Peyer's patch (tissue), 4 donors: ENCODE measurements around the gene EPS8L3. TPM values are rescaled to one million over a fixed set of nuclear protein-coding genes. Genes with fewer than 3 reads are reported as not detected.

ENCODE experiments used
- DNase-seq, 3 donors: peaks; one replicate each; pipeline ENCODE4 v3.0.0-alpha.2; 2017 to 2019
- H3K27ac ChIP-seq, 4 donors: fragments of 200-600 bp; sonication (generic); one replicate each; pipeline ENCODE4 v1.5.1; 2016 to 2019
- H3K27me3 ChIP-seq, 2 donors: fragments of 200-600 bp; sonication (generic); one replicate each; pipeline ENCODE4 v1.5.1; 2019
- H3K36me3 ChIP-seq, 3 donors: fragments of 200-600 bp; sonication (generic); one replicate each; pipeline ENCODE4 v1.5.1; 2016 to 2019
- H3K4me1 ChIP-seq, 4 donors: fragments of 200-600 bp; sonication (generic); one replicate each; pipeline ENCODE4 v1.5.1; 2016 to 2019
- H3K4me3 ChIP-seq, 4 donors: fragments of 200-600 bp; sonication (generic); 1 replicate in 3 of 4; 2 replicates in 1 of 4; pipeline ENCODE4 v1.5.1; 2016 to 2019; ENCODE audit warnings: mild to moderate bottlenecking in 1 of 4
- H3K9me3 ChIP-seq, 4 donors: fragments of 200-600 bp; sonication (generic); one replicate each; pipeline ENCODE4 v1.5.1; 2016 to 2019; ENCODE audit warnings: mild to moderate bottlenecking in 1 of 4
- CTCF ChIP-seq, 6 experiments: fragments of 450-650 bp in 4 of 6; fragments of 200-600 bp in 2 of 6; sonication (generic) in 1 of 6; IDR thresholded peaks; one replicate each; pipeline ENCODE4 v1.5.1; 2017 to 2019; ENCODE audit warnings: antibody characterized with exemption in 6 of 6, mild to moderate bottlenecking in 3 of 6, moderate library complexity in 1 of 6
- POLR2A ChIP-seq, 2 donors: fragments of 450-650 bp; IDR thresholded peaks; one replicate each; pipeline ENCODE4 v1.5.1; 2017; ENCODE audit warnings: antibody characterized with exemption in 2 of 2, mild to moderate bottlenecking in 2 of 2, moderate library complexity in 2 of 2
- total RNA-seq, 4 donors: library from RNA; depleted of rRNA; stranded (reverse); fragments of >200 nt; gene quantifications; one replicate each; pipeline ENCODE4 v1.1.0, GENCODE V29; 2016

Gene EPS8L3
- total RNA-seq, 4 donors from 2014 or later: 263 to 745 (median 649) TPM

DNA sequence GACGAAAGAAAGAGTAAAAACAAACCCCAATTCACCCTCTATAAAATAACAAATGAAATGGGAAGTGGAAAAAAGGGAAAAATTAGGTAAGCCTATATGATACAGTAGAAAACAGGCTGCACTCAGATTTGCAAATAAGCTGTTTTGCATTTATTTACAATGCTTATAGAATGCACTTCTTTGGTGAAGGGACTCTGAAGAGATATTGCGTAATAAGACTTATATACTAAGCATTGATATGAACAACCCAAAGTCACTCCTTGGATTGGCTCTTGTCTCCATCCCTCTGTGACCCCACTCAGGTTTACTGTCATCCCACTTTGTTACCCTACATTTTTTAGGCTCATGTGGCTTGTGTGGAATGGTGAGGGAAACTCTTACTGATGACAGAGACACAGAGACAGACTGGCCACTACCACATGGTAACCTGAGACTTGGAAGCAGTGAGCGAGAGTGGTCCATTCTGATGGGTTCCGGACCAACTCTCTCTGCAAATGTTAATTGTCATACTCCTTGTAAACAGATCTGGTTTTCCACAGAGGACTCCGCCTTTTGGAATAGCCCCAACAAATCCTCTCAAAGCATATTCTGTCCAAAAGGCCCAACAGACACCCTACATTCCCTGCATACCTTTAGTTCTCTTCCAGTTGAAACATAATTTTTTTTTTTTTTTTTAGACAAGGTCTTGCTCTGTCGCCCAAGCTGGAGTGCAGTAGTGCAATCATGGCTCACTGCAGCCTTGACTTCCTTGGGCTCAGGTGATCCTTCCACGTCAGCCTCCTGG lies 40.6 kb downstream of the EPS8L3 start:
- no peak for DNase-seq
- H3K9me3 ChIP-seq: no peaks in the 10 kb centered on the region
- no peak overlapping the region for H3K4me3 ChIP-seq
- H3K36me3 ChIP-seq: no peaks in the 10 kb centered on the region
- TF ChIP-seq CTCF (IDR thresholded peaks at IDR 0.05) (no peak), POLR2A (IDR thresholded peaks at IDR 0.05) (no peak)
- H3K27me3 ChIP-seq: no peaks in the 10 kb centered on the region
- H3K4me1 ChIP-seq: no peaks in the 10 kb centered on the region
- H3K27ac ChIP-seq: no peak overlapping the region

DNA sequence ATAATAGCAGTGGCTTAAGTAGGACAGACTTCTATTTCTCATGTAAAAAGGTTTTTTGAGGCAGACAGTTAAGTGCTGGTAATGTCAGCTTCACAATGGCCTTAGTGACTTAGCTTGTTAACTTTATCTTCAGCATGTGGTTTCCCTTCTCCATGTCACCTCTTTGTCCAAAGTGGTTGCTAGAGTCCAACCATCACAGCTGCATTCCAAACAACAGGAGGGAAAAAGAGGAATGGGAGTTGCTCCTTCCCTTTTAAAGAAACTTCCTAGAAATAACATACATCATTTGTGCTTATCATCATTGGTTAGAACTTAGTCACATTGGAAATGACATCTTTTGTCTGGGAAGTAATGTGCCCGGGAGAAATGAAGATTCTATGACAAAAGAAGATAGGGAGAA lies 41.8 kb downstream of the EPS8L3 start:
- Histone ChIP-seq H3K36me3 (no peaks in the 10 kb centered on the region), H3K27ac (no peak overlapping the region), H3K27me3 (no peaks in the 10 kb centered on the region), H3K9me3 (no peaks in the 10 kb centered on the region), H3K4me3 (no peak overlapping the region), H3K4me1 (no peaks in the 10 kb centered on the region)
- no peak for DNase-seq
- TF ChIP-seq CTCF (IDR thresholded peaks at IDR 0.05): no peak
- no peak for TF ChIP-seq POLR2A (IDR thresholded peaks at IDR 0.05)

DNA sequence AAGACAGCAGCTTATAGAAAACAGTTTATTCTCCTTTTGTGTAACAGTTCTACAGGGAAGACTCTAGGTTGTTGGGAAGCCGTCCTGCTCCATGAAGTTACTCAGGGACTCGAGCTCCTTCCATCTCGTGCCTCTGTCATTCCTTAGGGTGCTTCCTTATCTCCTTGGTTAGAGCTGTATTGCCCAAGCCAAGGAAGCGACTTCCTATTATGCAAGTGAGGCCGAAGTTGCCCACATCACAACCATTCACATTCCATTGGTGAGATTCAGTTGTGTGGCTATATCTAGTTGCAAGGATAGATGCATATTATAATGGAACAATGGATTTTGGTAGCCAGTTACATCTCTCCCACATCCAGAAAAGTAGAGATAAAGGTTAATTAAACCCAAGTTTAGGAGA lies 42.7 kb downstream of the EPS8L3 start:
- no peak for DNase-seq
- H3K27ac ChIP-seq: no peak overlapping the region
- no peaks in the 10 kb centered on the region for H3K36me3 ChIP-seq
- H3K4me3 ChIP-seq: no peak overlapping the region
- TF ChIP-seq CTCF (IDR thresholded peaks at IDR 0.05) (no peak), POLR2A (IDR thresholded peaks at IDR 0.05) (no peak)
- no peaks in the 10 kb centered on the region for H3K9me3 ChIP-seq
- H3K27me3 ChIP-seq: no peaks in the 10 kb centered on the region
- no peaks in the 10 kb centered on the region for H3K4me1 ChIP-seq

GRCh38 chr1:109719337-109719837 lies 44.3 kb downstream of the EPS8L3 start:
- no peak overlapping the region for H3K4me3 ChIP-seq

GRCh38 chr1:109718495-109718894 lies 45.2 kb downstream of the EPS8L3 start:
- no peak overlapping the region for H3K4me3 ChIP-seq
- no peaks in the 10 kb centered on the region for H3K27me3 ChIP-seq
- H3K27ac ChIP-seq: no peak overlapping the region
- no peaks in the 10 kb centered on the region for H3K9me3 ChIP-seq
- no peaks in the 10 kb centered on the region for H3K4me1 ChIP-seq
- no peak for DNase-seq
- TF ChIP-seq CTCF (IDR thresholded peaks at IDR 0.05): peak in 3 of 6 experiments; percentile 49 to 61 (median 51)
- TF ChIP-seq POLR2A (IDR thresholded peaks at IDR 0.05): no peak
- H3K36me3 ChIP-seq: no peaks in the 10 kb centered on the region

More at GRCh38 chr1:109719337-109719837, 44.3 kb downstream of the EPS8L3 start:
- no peak overlapping the region for H3K27ac ChIP-seq
- no peaks in the 10 kb centered on the region for H3K9me3 ChIP-seq
- DNase-seq: no peak
- no peaks in the 10 kb centered on the region for H3K36me3 ChIP-seq
- H3K27me3 ChIP-seq: no peaks in the 10 kb centered on the region
- no peaks in the 10 kb centered on the region for H3K4me1 ChIP-seq
- TF ChIP-seq POLR2A (IDR thresholded peaks at IDR 0.05): no peak
- no peak for TF ChIP-seq CTCF (IDR thresholded peaks at IDR 0.05)
